Ishikawa (cell line): ENCODE data around the gene KIF6.

Experiments used
- CREB1 ChIP-seq: IDR thresholded peaks from 2 replicates; pipeline ENCODE4 v1.6.1; 2012; ENCODE audit warnings: low read depth
- EGR1 ChIP-seq: IDR thresholded peaks from 2 replicates; pipeline ENCODE4 v1.6.1; 2012
- EP300 ChIP-seq: IDR thresholded peaks from 2 replicates; pipeline ENCODE4 v1.6.1; 2012; ENCODE audit warnings: borderline replicate concordance
- RAD21 ChIP-seq: IDR thresholded peaks from 2 replicates; pipeline ENCODE4 v1.6.1; 2012; ENCODE audit warnings: low read depth

- TF ChIP-seq CREB1 (no peak), EP300 (no peak), RAD21 (no peak), EGR1 (no peak)
Measured at GRCh38 chr6:39327507-39327906, 397.7 kb downstream of the KIF6 start.
